NT2/D1 (cell line): ENCODE results near the gene AHCYL2.

ENCODE experiments used
- YY1 ChIP-seq: IDR thresholded peaks from 2 replicates; pipeline ENCODE4 v1.6.1; 2011; ENCODE audit not compliant: insufficient read length, insufficient read depth
- ZNF274 ChIP-seq: IDR thresholded peaks from 2 replicates; pipeline ENCODE4 v1.6.1; 2011; ENCODE audit warnings: mild to moderate bottlenecking, low read depth, low read length

- TF ChIP-seq YY1 (no peak), ZNF274 (no peak)
Measured at GRCh38 chr7:129368389-129368986, 143.7 kb downstream of the AHCYL2 start.
